ENCODE data around the gene VANGL2.
"Not testable (repeated sequence)": the region's sequence is repeated elsewhere in the genome, so short reads cannot be mapped to it uniquely, and the experiment has no call there.

VANGL2 gene

GRCh38 chr1:160376525-160377131 is 23.7 kb upstream of the VANGL2 start:
- DNase-seq (ENCODE audit: insufficient read length, low spot score) = no peak
- FAIRE-seq = peak; percentile 93
- no peak for TF ChIP-seq TAF1 (IDR thresholded peaks at IDR 0.05; ENCODE audit: low read depth, low read length)
- peak; percentile 41; the same call in 1 of the 2 replicates for TF ChIP-seq SPI1 (IDR thresholded peaks at IDR 0.05; ENCODE audit: low read depth, low read length)

- TF ChIP-seq POU2F2 (IDR thresholded peaks at IDR 0.05; ENCODE audit: low read depth, low read length) = no peak
- no peak for TF ChIP-seq POLR2AphosphoS5 (IDR thresholded peaks at IDR 0.05; ENCODE audit: low read depth, low read length)
- TF ChIP-seq TAF1 (IDR thresholded peaks at IDR 0.05; ENCODE audit: low read depth, low read length) = no peak
- TF ChIP-seq PAX5 (IDR thresholded peaks at IDR 0.05; ENCODE audit: insufficient read depth, low read length, severe bottlenecking) = no peak
- no peak for TF ChIP-seq POLR2A (IDR thresholded peaks at IDR 0.05; ENCODE audit: low read depth, low read length)
- no peak for TF ChIP-seq SPI1 (IDR thresholded peaks at IDR 0.05; ENCODE audit: low read depth, low read length)
- no peak for FAIRE-seq
- DNase-seq (ENCODE audit: insufficient read length, low spot score) = no peak
These were observed 22.7 kb upstream of the VANGL2 start for GRCh38 chr1:160377585-160378206.

GRCh38 chr1:160384812-160385211 is 15.6 kb upstream of the VANGL2 start:
- not testable (repeated sequence) for FAIRE-seq; DNase-seq (ENCODE audit: insufficient read length, low spot score)

GRCh38 chr1:160388406-160388805 is 12.0 kb upstream of the VANGL2 start:
- not testable (repeated sequence) for FAIRE-seq; DNase-seq (ENCODE audit: insufficient read length, low spot score)

GRCh38 chr1:160394673-160395072 is 5.7 kb upstream of the VANGL2 start:
- TF ChIP-seq SPI1 (IDR thresholded peaks at IDR 0.05; ENCODE audit: low read depth, low read length) (no peak), POU2F2 (IDR thresholded peaks at IDR 0.05; ENCODE audit: low read depth, low read length) (no peak), PAX5 (IDR thresholded peaks at IDR 0.05; ENCODE audit: insufficient read depth, low read length, severe bottlenecking) (no peak), POLR2AphosphoS5 (IDR thresholded peaks at IDR 0.05; ENCODE audit: low read depth, low read length) (no peak), TAF1 (IDR thresholded peaks at IDR 0.05; ENCODE audit: low read depth, low read length) (no peak), POLR2A (IDR thresholded peaks at IDR 0.05; ENCODE audit: low read depth, low read length) (no peak)
- FAIRE-seq = no peak

GRCh38 chr1:160397651-160398050 is 2.7 kb upstream of the VANGL2 start:
- DNase-seq (ENCODE audit: insufficient read length, low spot score) (no peak), FAIRE-seq (peak; percentile 40)
- TF ChIP-seq POLR2AphosphoS5 (IDR thresholded peaks at IDR 0.05; ENCODE audit: low read depth, low read length) (no peak), POLR2A (IDR thresholded peaks at IDR 0.05; ENCODE audit: low read depth, low read length) (no peak), PAX5 (IDR thresholded peaks at IDR 0.05; ENCODE audit: insufficient read depth, low read length, severe bottlenecking) (no peak), POU2F2 (IDR thresholded peaks at IDR 0.05; ENCODE audit: low read depth, low read length) (no peak), SPI1 (IDR thresholded peaks at IDR 0.05; ENCODE audit: low read depth, low read length) (no peak), TAF1 (IDR thresholded peaks at IDR 0.05; ENCODE audit: low read depth, low read length) (no peak)

More at GRCh38 chr1:160394673-160395072, 5.7 kb upstream of the VANGL2 start:
- no peak for DNase-seq (ENCODE audit: insufficient read length, low spot score)

GRCh38 chr1:160398823-160399222 is 1.5 kb upstream of the VANGL2 start:
- TF ChIP-seq PAX5 (IDR thresholded peaks at IDR 0.05; ENCODE audit: insufficient read depth, low read length, severe bottlenecking) = no peak
- no peak for TF ChIP-seq POLR2AphosphoS5 (IDR thresholded peaks at IDR 0.05; ENCODE audit: low read depth, low read length)
- TF ChIP-seq POLR2A (IDR thresholded peaks at IDR 0.05; ENCODE audit: low read depth, low read length) = no peak
- TF ChIP-seq SPI1 (IDR thresholded peaks at IDR 0.05; ENCODE audit: low read depth, low read length) = no peak
- TF ChIP-seq TAF1 (IDR thresholded peaks at IDR 0.05; ENCODE audit: low read depth, low read length) = no peak
- no peak for TF ChIP-seq POU2F2 (IDR thresholded peaks at IDR 0.05; ENCODE audit: low read depth, low read length)
- FAIRE-seq = no peak
- no peak for DNase-seq (ENCODE audit: insufficient read length, low spot score)

GRCh38 chr1:160399544-160400222 is 681 bp upstream of the VANGL2 start:
- DNase-seq (ENCODE audit: insufficient read length, low spot score) (no peak), FAIRE-seq (no peak)
- TF ChIP-seq POU2F2 (IDR thresholded peaks at IDR 0.05; ENCODE audit: low read depth, low read length) = no peak
- no peak for TF ChIP-seq SPI1 (IDR thresholded peaks at IDR 0.05; ENCODE audit: low read depth, low read length)
- TF ChIP-seq POLR2A (IDR thresholded peaks at IDR 0.05; ENCODE audit: low read depth, low read length) = no peak
- TF ChIP-seq PAX5 (IDR thresholded peaks at IDR 0.05; ENCODE audit: insufficient read depth, low read length, severe bottlenecking) = no peak
- TF ChIP-seq POLR2AphosphoS5 (IDR thresholded peaks at IDR 0.05; ENCODE audit: low read depth, low read length) = no peak
- no peak for TF ChIP-seq TAF1 (IDR thresholded peaks at IDR 0.05; ENCODE audit: low read depth, low read length)

GRCh38 chr1:160400646-160401486 is 502 bp downstream of the VANGL2 start:
- TF ChIP-seq SPI1 (IDR thresholded peaks at IDR 0.05; ENCODE audit: low read depth, low read length) (no peak), TAF1 (IDR thresholded peaks at IDR 0.05; ENCODE audit: low read depth, low read length) (no peak), POLR2A (IDR thresholded peaks at IDR 0.05; ENCODE audit: low read depth, low read length) (no peak), POLR2AphosphoS5 (IDR thresholded peaks at IDR 0.05; ENCODE audit: low read depth, low read length) (no peak), POU2F2 (IDR thresholded peaks at IDR 0.05; ENCODE audit: low read depth, low read length) (no peak), PAX5 (IDR thresholded peaks at IDR 0.05; ENCODE audit: insufficient read depth, low read length, severe bottlenecking) (no peak)
- no peak for DNase-seq (ENCODE audit: insufficient read length, low spot score)
- no peak for FAIRE-seq

All from GM12891 (cell line).